Kidney tubule cell (primary cell): ENCODE measurements around the gene STK32B.

Source experiments
- DNase-seq: peaks from one replicate; pipeline ENCODE4 v3.0.0-alpha.2; 2018; ENCODE audit warnings: low spot score

The STK32B gene

DNA sequence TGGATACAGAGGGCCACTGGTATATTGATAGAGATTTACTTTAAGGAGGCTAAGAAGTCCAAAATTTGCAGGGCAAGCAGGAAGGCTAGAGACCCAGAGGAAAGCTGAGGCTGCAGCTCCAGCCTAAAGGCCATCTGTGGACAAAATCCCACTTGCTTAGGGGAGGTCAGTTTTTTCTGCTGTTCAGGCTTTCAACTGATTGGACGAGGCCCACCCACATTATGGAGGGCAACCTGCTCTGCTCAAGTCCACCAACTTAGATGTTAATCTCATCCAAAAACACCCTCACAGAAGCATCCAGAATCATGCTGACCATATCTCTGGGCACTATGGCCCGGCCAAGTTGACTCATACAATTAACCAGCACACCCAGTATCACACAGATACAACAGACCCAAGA is 480.8 kb downstream of the STK32B start:
- no peak for DNase-seq

DNA sequence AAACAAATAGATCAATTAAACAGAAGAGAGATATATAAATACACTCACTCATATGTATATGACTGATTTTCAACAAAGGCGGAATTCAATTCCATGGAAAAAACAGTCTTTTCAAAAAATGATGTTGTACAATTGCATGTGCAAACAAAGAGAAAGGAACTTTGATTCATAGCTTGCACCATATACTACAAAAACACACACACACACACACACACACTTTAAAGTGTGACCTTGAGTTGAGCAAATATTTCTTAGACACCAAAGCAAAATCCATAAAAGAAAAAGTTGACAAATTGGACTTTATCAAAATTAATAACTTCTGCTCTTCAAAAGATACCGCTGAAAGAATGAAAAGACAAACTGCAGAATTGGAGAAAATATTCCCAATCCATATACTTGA is 488.3 kb downstream of the STK32B start:
- no peak for DNase-seq

DNA sequence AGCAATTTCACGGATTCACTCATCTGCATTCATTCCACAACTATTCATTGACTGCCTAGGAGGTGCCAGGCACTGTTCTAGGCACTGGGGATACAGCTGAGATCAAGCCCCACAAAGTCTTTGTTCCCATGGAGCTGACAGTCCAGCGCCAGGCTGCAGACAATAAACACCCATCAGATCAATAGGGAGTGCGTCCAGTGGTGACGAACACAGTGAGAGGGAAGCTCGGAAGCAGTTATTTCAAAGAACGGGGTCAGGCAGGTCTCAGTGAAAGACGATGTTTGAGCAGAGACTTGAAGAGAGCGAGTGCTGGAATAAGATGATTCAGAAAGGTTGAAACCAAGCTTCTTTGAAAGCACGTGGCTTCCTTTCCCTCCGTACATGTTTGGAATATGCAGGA is 489.9 kb downstream of the STK32B start:
- no peak for DNase-seq

DNA sequence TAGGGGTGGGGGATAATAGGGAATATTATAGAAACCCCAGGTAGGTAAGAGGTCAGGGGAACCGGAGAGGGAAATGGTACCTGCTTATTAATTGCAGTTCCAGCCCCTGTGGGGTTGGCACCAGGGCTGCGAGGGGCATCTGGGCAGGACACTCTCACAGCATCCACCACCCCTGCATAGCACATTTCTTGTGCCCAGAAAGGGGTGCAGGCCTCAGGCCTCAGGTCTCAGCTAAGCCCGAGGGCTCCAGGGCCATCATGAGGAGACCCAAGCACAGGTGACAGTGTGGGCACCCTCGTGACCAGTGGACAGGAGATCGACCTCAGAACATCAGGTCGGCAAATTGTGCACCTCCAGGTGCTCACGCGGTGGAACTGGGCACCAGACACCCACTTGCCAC is 492.4 kb downstream of the STK32B start:
- DNase-seq = no peak

DNA sequence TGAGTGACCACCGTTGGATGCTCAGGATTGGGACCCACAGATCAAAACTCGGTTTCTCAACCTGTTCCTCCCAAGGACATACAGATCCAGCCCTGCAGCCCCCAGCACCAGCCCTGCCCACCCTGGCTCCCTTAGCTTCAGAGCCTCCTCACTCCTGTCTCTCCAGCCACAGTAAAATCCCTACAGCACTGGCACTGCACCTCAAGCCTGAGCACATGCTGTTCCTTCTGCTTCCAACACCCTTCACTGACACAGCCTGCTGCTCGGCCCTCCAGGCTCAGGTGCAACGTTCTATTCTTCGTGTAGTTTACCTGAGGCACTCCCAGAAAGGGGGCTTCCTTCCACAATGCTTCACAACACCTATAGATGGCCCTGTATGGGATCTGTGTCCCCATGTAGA is 493.5 kb downstream of the STK32B start:
- DNase-seq = no peak

DNA sequence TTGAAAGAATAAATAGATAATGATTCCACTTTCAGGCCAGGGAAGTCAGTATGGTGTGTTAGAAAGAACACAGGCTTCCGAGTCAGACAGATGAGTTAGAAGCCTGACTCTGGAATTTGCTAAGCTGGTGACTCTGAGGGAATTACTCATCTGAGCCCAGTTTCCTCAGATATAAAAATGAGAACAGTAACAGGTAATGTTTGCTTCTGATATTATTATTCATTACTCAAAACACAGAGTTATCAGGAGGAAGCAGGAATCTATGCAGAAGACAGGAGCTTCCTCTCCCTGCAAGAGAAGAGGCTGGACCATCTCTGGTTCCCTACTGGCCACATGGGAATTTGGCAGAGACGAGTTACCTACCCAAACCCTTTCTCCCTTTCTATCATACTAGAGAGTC is 494.0 kb downstream of the STK32B start:
- peak; percentile 42 for DNase-seq

DNA sequence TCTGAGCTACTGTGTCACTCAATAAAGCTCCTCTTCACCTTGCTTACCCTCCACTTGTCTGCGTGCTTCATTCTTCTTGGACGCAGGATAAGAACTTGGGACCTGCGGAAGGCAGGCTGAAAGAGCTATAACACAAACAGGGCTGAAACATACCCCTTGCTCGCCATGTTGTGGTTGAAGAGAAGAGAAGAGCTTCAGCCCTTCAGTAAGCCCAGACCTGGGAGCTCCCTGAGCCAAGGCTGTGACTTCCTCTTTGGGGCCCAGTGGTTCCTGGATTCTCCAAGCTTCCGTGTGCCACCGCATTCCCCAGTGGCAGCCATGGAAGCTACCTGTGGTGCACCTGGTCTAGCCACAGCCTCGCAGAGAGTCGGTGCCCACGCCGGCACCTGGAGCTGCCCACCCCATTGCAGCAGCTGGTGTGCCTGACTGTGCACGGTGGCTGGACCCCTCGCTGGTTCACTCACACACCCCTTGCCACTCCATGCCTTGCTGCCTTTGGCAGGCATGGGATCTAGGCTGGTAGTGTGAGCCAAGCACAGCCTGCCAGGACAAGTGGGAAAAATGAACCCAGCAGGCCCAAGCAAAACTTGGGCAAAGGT is 496.5 kb downstream of the STK32B start:
- no peak for DNase-seq
